Midbrain (tissue), 1 donor: ENCODE measurements around the gene FOXA3.
A peak's percentile ranks its signal among the peaks of the same experiment; 100 is the strongest.

Source experiments
- DNase-seq: peaks from one replicate; lab custom pipeline; 2025; lab: John Stamatoyannopoulos, UW

Gene FOXA3

GRCh38 chr19:45874620-45874966, 10.5 kb downstream of the FOXA3 start:
- no peak for DNase-seq

GRCh38 chr19:45876161-45876410, 12.0 kb downstream of the FOXA3 start:
- DNase-seq = no peak

GRCh38 chr19:45876411-45877197, 12.5 kb downstream of the FOXA3 start:
- DNase-seq = no peak

- DNase-seq = no peak
Observed at GRCh38 chr19:45878043-45878794, 14.1 kb downstream of the FOXA3 start.

- DNase-seq = no peak
Observed at GRCh38 chr19:45879055-45879454, 14.9 kb downstream of the FOXA3 start.

- DNase-seq = no peak
Observed at GRCh38 chr19:45879971-45880370, 15.8 kb downstream of the FOXA3 start.

GRCh38 chr19:45881082-45881908, 17.2 kb downstream of the FOXA3 start:
- DNase-seq = no peak

GRCh38 chr19:45881909-45882528, 17.9 kb downstream of the FOXA3 start:
- DNase-seq = no peak

GRCh38 chr19:45882652-45883585, 18.8 kb downstream of the FOXA3 start:
- peak; percentile 25 for DNase-seq

- DNase-seq = no peak
Observed at GRCh38 chr19:45883586-45883880, 19.4 kb downstream of the FOXA3 start.

- no peak for DNase-seq
Observed at GRCh38 chr19:45883881-45884681, 20.0 kb downstream of the FOXA3 start.

GRCh38 chr19:45884682-45885555, 20.8 kb downstream of the FOXA3 start:
- no peak for DNase-seq

GRCh38 chr19:45885556-45886426, 21.7 kb downstream of the FOXA3 start, which contains the start of gene IRF2BP1:
Gene IRF2BP1, minus strand, starts transcription at chr19:45886141. Its CDS starts 367 bp downstream, at chr19:45885774.
- DNase-seq = peak; percentile 95

- DNase-seq = peak; percentile 95
Observed at GRCh38 chr19:45886427-45887199, 22.5 kb downstream of the FOXA3 start.

GRCh38 chr19:45887200-45887710, 23.1 kb downstream of the FOXA3 start:
- DNase-seq = no peak

GRCh38 chr19:45889210-45889885, 25.2 kb downstream of the FOXA3 start:
- DNase-seq = no peak

GRCh38 chr19:45890877-45891276, 26.8 kb downstream of the FOXA3 start:
- no peak for DNase-seq
